Vagina (tissue), 2 donors: ENCODE results near the gene ST8SIA6. TPM values are rescaled to one million over a fixed set of nuclear protein-coding genes. Genes with fewer than 3 reads are reported as not detected.
"Not testable (repeated sequence)": the region's sequence is repeated elsewhere in the genome, so short reads cannot be mapped to it uniquely, and the experiment has no call there.

ENCODE experiments used
- DNase-seq, 2 donors: peaks; one replicate each; pipeline ENCODE4 v3.0.0-alpha.2; 2017; ENCODE audit errors: extremely low spot score in 2 of 2
- H3K27ac ChIP-seq: fragments of 200-600 bp; sonication (generic); one replicate; pipeline ENCODE4 v1.5.1; 2019
- H3K27me3 ChIP-seq: fragments of 200-600 bp; sonication (generic); one replicate; pipeline ENCODE4 v1.5.1; 2019
- H3K36me3 ChIP-seq, 2 donors: fragments of 200-600 bp; sonication (generic); one replicate each; pipeline ENCODE4 v1.5.1; 2017 to 2019
- H3K4me1 ChIP-seq: fragments of 200-600 bp; sonication (generic); one replicate; pipeline ENCODE4 v1.5.1; 2019
- H3K4me3 ChIP-seq, 2 donors: fragments of 200-600 bp; sonication (generic); 1 replicate in 1 of 2; 2 replicates in 1 of 2; pipeline ENCODE4 v1.5.1; 2016 to 2019
- H3K9me3 ChIP-seq: fragments of 200-600 bp; sonication (generic); one replicate; pipeline ENCODE4 v1.5.1; 2019
- CTCF ChIP-seq, 3 experiments: fragments of 450-650 bp in 2 of 3; fragments of 200-600 bp in 1 of 3; sonication (generic) in 1 of 3; IDR thresholded peaks; one replicate each; pipeline ENCODE4 v1.5.1; 2017 to 2019; ENCODE audit warnings: antibody characterized with exemption in 3 of 3, mild to moderate bottlenecking in 2 of 3, moderate library complexity in 2 of 3
- POLR2A ChIP-seq, 2 donors: fragments of 450-650 bp; IDR thresholded peaks; one replicate each; pipeline ENCODE4 v1.6.1; 2017; ENCODE audit warnings: antibody characterized with exemption in 2 of 2, mild to moderate bottlenecking in 2 of 2, moderate library complexity in 2 of 2
- POLR2AphosphoS5 ChIP-seq, 2 donors: sonication (generic); formaldehyde crosslinking; IDR thresholded peaks; one replicate each; pipeline ENCODE4 v1.9.0; 2017; ENCODE audit warnings: antibody characterized with exemption in 2 of 2, mild to moderate bottlenecking in 2 of 2, low read depth in 1 of 2; ENCODE audit not compliant: insufficient read depth in 1 of 2
- intact Hi-C: fragments of 100-400 bp; cut with DNase I; formaldehyde crosslinking; loops from one replicate; pipeline ENCODE4 v1.15.1; 2023
- total RNA-seq: library from RNA; depleted of rRNA; stranded (reverse); fragments of >200 nt; gene quantifications from one replicate; pipeline ENCODE4 v1.2.3, GENCODE V29; 2016

Gene ST8SIA6
- 1.2 TPM for total RNA-seq

DNA sequence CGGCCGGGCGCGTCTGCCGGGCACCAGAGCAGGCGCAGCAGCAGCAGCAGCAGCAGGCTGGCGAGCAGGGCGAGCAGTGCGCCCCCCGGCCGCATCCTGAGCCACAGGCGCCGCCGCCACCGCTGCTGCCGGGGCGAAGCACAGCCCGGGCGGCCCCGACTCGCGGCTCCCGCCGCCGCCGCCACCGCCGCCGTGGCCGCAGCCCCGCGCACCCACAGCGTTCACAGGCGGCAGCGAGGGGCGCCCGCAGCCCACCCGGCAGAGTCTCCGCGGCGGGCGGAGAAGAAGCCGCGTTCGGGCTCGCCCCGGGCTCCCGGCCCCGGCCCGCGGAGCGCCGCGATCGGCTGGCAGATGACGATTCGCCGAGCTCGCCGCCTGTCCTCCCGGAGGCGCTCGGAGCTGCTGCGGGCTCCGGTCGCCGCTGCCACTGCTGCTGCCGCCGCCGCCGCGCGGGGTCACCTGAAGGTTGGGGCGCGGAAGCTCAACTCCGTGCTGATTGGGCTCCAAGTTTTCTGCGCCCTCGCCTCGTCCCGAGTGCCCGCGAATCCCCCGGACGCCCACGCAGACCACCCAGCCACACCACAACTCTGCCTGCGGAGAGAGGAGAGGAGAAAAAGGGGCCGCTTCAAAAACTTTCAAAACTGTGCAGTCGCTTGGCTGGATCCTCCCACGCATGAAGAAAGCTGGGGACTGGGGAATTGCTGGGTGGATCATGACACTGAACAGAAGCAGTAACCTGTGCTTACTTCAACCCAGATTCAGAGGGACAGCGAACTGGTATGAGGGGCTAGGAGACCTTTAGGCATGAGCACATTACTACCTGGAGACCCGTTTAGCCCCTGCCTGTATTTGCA lies at the start of gene ST8SIA6:
Gene ST8SIA6 (minus strand): TSS at position 435 of the 854 bp plus-strand sequence. CDS start 340 bp downstream, at position 95.
- peaks cover 7% of the 10 kb centered on the region for H3K27me3 ChIP-seq
- no peak for TF ChIP-seq POLR2AphosphoS5 (IDR thresholded peaks at IDR 0.05; ENCODE audit: insufficient read depth in 1 of 2, low read depth in 1 of 2)

DNA sequence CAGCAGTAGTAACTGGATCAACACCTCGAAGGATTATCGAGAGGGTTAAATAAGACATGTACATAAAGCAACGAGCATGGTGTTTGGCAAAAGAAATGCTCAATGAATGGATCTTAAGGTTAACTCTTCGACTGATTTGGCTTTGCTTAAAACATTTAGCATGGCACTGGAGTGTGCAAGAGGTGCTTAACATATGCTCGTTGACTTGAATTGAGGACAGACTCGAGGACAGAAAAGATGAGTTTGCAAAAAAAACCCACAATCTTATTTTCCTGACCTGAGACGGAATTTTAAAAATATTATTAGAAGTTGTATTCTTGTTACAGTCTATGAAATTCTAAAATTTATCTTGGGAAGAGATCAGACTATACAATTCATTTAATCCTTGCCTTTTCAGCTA lies 49.4 kb upstream of the ST8SIA6 start:
- Histone ChIP-seq H3K27me3 (no peaks in the 10 kb centered on the region), H3K9me3 (no peaks in the 10 kb centered on the region), H3K4me1 (no peaks in the 10 kb centered on the region), H3K27ac (no peak overlapping the region), H3K36me3 (no peaks in the 10 kb centered on the region), H3K4me3 (no peak overlapping the region)
- DNase-seq, result no peak
- TF ChIP-seq CTCF (IDR thresholded peaks at IDR 0.05) (no peak), POLR2AphosphoS5 (IDR thresholded peaks at IDR 0.05; ENCODE audit: insufficient read depth in 1 of 2, low read depth in 1 of 2) (no peak), POLR2A (IDR thresholded peaks at IDR 0.05) (no peak)
- intact Hi-C loops, result no loop called here

More for the DNA sequence above, at the start of gene ST8SIA6:
- Histone ChIP-seq H3K27ac (peak within 1 kb of the TSS; percentile 20), H3K36me3 (no peaks in the 10 kb centered on the region), H3K4me1 (peaks cover 16% of the 10 kb centered on the region), H3K4me3 (peak within 1 kb of the TSS; percentile 44 to 48), H3K9me3 (peaks cover 3% of the 10 kb centered on the region)
- no peak for DNase-seq
- intact Hi-C loops, result no loop called here

DNA sequence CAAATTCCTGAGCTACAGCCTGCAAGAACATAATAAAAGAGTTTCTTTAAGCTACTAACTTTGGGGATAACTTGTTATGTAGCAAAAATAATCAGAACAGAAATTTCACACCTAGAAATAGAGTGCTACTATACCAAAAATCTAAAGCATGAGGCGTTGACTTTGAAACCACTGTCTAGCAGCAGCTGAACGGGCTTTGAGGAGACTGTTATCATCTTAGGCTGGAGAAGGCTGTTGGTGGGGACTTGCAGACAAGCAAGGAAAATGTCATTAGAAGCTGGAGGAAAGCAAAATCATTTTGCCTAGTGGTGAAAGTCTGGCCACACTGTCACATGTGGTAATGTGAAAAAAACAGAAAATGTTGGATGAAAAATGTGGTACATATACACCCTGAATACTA lies 48.4 kb upstream of the ST8SIA6 start:
- intact Hi-C loops, result no loop called here
- H3K27me3 ChIP-seq, result no peaks in the 10 kb centered on the region
- H3K4me1 ChIP-seq, result no peaks in the 10 kb centered on the region
- H3K4me3 ChIP-seq, result no peak overlapping the region
- TF ChIP-seq POLR2AphosphoS5 (IDR thresholded peaks at IDR 0.05; ENCODE audit: insufficient read depth in 1 of 2, low read depth in 1 of 2) (no peak), POLR2A (IDR thresholded peaks at IDR 0.05) (no peak), CTCF (IDR thresholded peaks at IDR 0.05) (no peak)
- no peak overlapping the region for H3K27ac ChIP-seq
- H3K9me3 ChIP-seq, result no peaks in the 10 kb centered on the region
- H3K36me3 ChIP-seq, result no peaks in the 10 kb centered on the region
- peak in 1 of 2 donors; percentile 4 for DNase-seq

DNA sequence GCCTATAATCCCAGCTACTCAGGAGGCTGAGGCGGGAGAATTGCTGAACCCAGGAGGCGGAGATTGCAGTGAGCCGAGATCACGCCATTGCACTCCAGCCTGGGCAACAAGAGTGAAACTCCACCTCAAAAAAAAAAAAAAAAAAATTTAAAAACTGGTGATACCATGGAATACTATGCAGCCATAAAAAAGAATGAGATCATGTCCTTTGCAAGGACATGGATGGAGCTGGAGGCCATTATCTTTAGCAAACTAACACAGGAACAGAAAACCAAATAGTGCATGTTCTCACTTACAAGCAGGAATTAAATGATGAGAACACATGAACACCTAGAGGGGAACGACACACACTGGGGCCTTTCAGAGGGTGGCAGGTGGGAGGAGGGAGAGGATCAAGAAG lies 44.6 kb upstream of the ST8SIA6 start:
- H3K27me3 ChIP-seq, intact Hi-C loops, H3K36me3 ChIP-seq, H3K4me1 ChIP-seq, DNase-seq, H3K4me3 ChIP-seq, H3K9me3 ChIP-seq, H3K27ac ChIP-seq: not testable (repeated sequence)

DNA sequence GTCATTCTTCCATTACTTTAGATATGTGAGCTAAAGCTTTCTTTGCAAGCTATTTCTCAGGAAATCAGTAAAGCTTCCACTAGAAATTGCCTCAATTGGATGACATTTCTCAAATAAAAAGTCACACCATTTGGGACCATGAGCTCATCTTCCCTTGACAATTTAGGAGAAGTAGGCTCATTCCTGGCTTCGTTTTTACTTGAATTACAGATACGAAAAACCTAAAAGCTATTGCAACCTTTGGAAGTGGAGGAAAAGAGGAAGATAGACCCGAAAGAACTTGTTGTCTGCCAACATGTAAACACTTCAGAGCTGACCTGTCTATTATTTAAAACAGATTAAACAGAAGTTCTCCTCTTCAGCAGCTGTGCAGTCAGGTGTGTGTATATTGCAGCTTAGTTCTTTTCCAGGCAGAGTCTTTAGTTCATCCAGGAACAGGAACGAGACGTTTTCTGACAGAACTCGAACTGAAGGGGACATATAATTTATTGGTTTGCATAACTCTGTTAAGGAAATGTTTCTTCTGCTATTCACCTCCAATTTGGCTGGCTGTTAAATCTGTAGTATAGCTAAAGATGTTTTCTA lies 43.1 kb upstream of the ST8SIA6 start:
- Histone ChIP-seq H3K9me3 (no peaks in the 10 kb centered on the region), H3K4me1 (no peaks in the 10 kb centered on the region), H3K27me3 (no peaks in the 10 kb centered on the region), H3K36me3 (no peaks in the 10 kb centered on the region), H3K4me3 (no peak overlapping the region), H3K27ac (no peak overlapping the region)
- TF ChIP-seq CTCF (IDR thresholded peaks at IDR 0.05), result no peak
- DNase-seq, result no peak
- intact Hi-C loops, result no loop called here

DNA sequence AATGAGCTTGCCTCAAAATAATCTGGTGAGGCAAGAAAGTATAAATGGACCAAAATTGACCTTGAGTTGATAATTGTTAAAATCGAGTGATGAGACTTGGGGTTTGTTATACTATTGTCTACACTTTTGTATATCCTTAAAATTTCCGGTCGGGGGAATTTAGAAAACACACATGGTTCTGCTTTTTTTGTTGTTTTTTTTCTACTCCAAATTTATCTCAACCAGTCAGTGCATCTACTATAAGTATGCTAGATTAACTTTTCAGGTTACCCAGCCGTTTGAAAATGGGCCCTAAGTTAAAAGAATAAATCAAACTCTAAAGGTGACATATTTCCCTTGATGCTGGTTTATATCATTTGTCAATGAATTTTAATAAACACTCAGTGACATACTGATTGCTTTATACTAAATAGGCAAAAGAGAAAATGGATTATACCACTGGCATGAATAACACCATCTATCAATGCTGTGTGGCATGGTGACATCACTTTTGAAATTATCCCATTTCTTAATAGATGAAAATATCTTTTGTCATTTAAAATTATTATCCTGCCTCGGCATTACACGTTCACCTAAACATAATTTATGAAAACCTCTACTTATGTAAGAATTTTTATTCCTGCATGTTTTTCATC lies 40.3 kb upstream of the ST8SIA6 start:
- TF ChIP-seq CTCF (IDR thresholded peaks at IDR 0.05), result no peak
- no peak for TF ChIP-seq POLR2A (IDR thresholded peaks at IDR 0.05)
- intact Hi-C loops, result no loop called here
- no peaks in the 10 kb centered on the region for H3K36me3 ChIP-seq

More for the DNA sequence above, 40.3 kb upstream of the ST8SIA6 start:
- no peak overlapping the region for H3K27ac ChIP-seq
- no peak for DNase-seq
- H3K4me3 ChIP-seq, result no peak overlapping the region
- H3K9me3 ChIP-seq, result no peaks in the 10 kb centered on the region
- H3K4me1 ChIP-seq, result no peaks in the 10 kb centered on the region
- no peaks in the 10 kb centered on the region for H3K27me3 ChIP-seq
